ENCODE measurements around the gene KIF18B. TPM values are rescaled to one million over a fixed set of nuclear protein-coding genes. Genes with fewer than 3 reads are reported as not detected.

The KIF18B gene
- total and polyA plus RNA-seq, 10 of the 15 experiments (the other 5 are each of a cell fraction or from before 2014, with no cell fraction given) = 2.8 to 46.2 (median 20.5) TPM

DNA sequence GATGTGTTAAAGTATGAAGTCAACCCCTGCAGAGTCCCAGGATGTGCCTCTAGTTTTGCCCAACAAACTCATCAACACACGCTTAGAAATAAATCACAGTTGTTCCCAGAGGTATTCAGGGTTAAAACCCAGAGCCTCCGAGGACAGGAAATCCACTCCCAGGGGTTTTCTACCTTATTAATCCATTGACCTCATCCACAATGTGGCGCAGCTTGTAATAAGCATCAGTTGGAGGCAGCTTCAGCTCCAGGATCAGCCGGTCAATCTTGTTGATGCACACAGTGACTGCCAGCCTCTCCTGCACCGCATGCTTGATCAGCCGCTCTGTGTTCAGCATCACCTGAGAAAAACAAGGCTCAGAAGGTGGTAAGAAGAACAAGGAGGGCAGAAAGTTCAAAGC is 71.8 kb downstream of the KIF18B start (continued):
- TF ChIP-seq, protein P1, sequence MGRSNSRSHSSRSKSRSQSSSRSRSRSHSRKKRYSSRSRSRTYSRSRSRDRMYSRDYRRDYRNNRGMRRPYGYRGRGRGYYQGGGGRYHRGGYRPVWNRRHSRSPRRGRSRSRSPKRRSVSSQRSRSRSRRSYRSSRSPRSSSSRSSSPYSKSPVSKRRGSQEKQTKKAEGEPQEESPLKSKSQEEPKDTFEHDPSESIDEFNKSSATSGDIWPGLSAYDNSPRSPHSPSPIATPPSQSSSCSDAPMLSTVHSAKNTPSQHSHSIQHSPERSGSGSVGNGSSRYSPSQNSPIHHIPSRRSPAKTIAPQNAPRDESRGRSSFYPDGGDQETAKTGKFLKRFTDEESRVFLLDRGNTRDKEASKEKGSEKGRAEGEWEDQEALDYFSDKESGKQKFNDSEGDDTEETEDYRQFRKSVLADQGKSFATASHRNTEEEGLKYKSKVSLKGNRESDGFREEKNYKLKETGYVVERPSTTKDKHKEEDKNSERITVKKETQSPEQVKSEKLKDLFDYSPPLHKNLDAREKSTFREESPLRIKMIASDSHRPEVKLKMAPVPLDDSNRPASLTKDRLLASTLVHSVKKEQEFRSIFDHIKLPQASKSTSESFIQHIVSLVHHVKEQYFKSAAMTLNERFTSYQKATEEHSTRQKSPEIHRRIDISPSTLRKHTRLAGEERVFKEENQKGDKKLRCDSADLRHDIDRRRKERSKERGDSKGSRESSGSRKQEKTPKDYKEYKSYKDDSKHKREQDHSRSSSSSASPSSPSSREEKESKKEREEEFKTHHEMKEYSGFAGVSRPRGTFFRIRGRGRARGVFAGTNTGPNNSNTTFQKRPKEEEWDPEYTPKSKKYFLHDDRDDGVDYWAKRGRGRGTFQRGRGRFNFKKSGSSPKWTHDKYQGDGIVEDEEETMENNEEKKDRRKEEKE (IDR thresholded peaks at IDR 0.05) = no peak
- no peak for TF ChIP-seq YY1 (IDR thresholded peaks at IDR 0.05; ENCODE audit: low read depth, low read length)

Small RNA genes lying within 50 kb of the gene (microRNA-seq; reads per million reads assigned to microRNA genes)
- gene MIR6783 = 3.6 reads per million, percentile 21 among the genes with 10 or more reads in this experiment

Small RNA genes lying within 50 kb of the gene (small RNA-seq; reads per million reads assigned to genes)
- gene AC015936.2 = not detected
- not detected for gene CCDC103
- 1.2 reads per million, percentile 40 among the genes with 10 or more reads in this experiment for gene MIR6783
- gene RN7SL405P = not detected

Other genes with a start within 250 kb of the KIF18B start
Only the 7 nearest of the 13 such genes appear.
- 0.76 and 0.79 TPM in 2 replicates for gene GJC1, start 117.5 kb downstream of the KIF18B start, total RNA-seq (2014; rRNA removed)
- 0.67 and 0.83 TPM in 2 replicates for gene GJC1, start 117.5 kb downstream of the KIF18B start, total RNA-seq (2014; rRNA removed; fragmentation: Illumina TruSeq; extraction: Trizol)
- gene GJC1, start 117.5 kb downstream of the KIF18B start, total RNA-seq (2021) = 2.5 and 2.7 TPM in 2 replicates
- 3.0 and 3.4 TPM in 2 replicates for gene GJC1, start 117.5 kb downstream of the KIF18B start, polyA plus RNA-seq (2011; rRNA removed)
- gene GJC1, start 117.5 kb downstream of the KIF18B start, polyA plus RNA-seq (2014; fragmentation: Illumina TruSeq; extraction: Trizol) = 1.0 and 1.1 TPM in 2 replicates
- under 1 TPM; 0.37 to 0.69 TPM for gene GJC1, start 117.5 kb downstream of the KIF18B start, polyA plus RNA-seq (2014; fragmentation: Nextera tagmentation; extraction: Ambion mirVana)
- gene GJC1, start 117.5 kb downstream of the KIF18B start, polyA plus RNA-seq (2014; rRNA removed) = 1.1 and 1.4 TPM in 2 replicates
- 1 to 10 TPM in 1 of 2 experiments, under 1 TPM in 1; 0.72 to 1.0 TPM for gene GJC1, start 117.5 kb downstream of the KIF18B start, polyA plus RNA-seq (2016; fragmentation: Nextera tagmentation; extraction: Ambion mirVana)
- gene HIGD1B, start 99.9 kb downstream of the KIF18B start, total RNA-seq (2014; rRNA removed) = not detected in 2 replicates
- not detected in 2 replicates for gene HIGD1B, start 99.9 kb downstream of the KIF18B start, total RNA-seq (2014; rRNA removed; fragmentation: Illumina TruSeq; extraction: Trizol)
- not detected in 2 replicates for gene HIGD1B, start 99.9 kb downstream of the KIF18B start, total RNA-seq (2021)
- gene HIGD1B, start 99.9 kb downstream of the KIF18B start, polyA plus RNA-seq (2011; rRNA removed) = not detected in 2 replicates
- not detected in 2 replicates for gene HIGD1B, start 99.9 kb downstream of the KIF18B start, polyA plus RNA-seq (2014; fragmentation: Illumina TruSeq; extraction: Trizol)
- not detected for gene HIGD1B, start 99.9 kb downstream of the KIF18B start, polyA plus RNA-seq (2014; fragmentation: Nextera tagmentation; extraction: Ambion mirVana)
- not detected in 2 replicates for gene HIGD1B, start 99.9 kb downstream of the KIF18B start, polyA plus RNA-seq (2014; rRNA removed)
- gene HIGD1B, start 99.9 kb downstream of the KIF18B start, polyA plus RNA-seq (2016; fragmentation: Nextera tagmentation; extraction: Ambion mirVana) = 1 to 10 TPM in 1 of 2 experiments, not detected in 1; 1.0 TPM
- gene EFTUD2, start 48.3 kb downstream of the KIF18B start, total RNA-seq (2014; rRNA removed) = 92.0 and 98.1 TPM in 2 replicates
- gene EFTUD2, start 48.3 kb downstream of the KIF18B start, total RNA-seq (2014; rRNA removed; fragmentation: Illumina TruSeq; extraction: Trizol) = 115 and 124 TPM in 2 replicates
- 154 and 159 TPM in 2 replicates for gene EFTUD2, start 48.3 kb downstream of the KIF18B start, total RNA-seq (2021)
- gene EFTUD2, start 48.3 kb downstream of the KIF18B start, polyA plus RNA-seq (2011; rRNA removed) = 198 and 251 TPM in 2 replicates
- gene EFTUD2, start 48.3 kb downstream of the KIF18B start, polyA plus RNA-seq (2014; fragmentation: Illumina TruSeq; extraction: Trizol) = 128 and 156 TPM in 2 replicates
- gene EFTUD2, start 48.3 kb downstream of the KIF18B start, polyA plus RNA-seq (2014; fragmentation: Nextera tagmentation; extraction: Ambion mirVana) = 10 to 100 TPM; 33.0 to 39.4 TPM
- gene EFTUD2, start 48.3 kb downstream of the KIF18B start, polyA plus RNA-seq (2014; rRNA removed) = 114 and 115 TPM in 2 replicates
- 100 to 1,000 TPM; 157 to 173 TPM for gene EFTUD2, start 48.3 kb downstream of the KIF18B start, polyA plus RNA-seq (2016; fragmentation: Nextera tagmentation; extraction: Ambion mirVana)
- not detected in 2 replicates for gene GFAP, start 32.3 kb downstream of the KIF18B start, total RNA-seq (2014; rRNA removed)
- not detected in 2 replicates for gene GFAP, start 32.3 kb downstream of the KIF18B start, total RNA-seq (2014; rRNA removed; fragmentation: Illumina TruSeq; extraction: Trizol)
- not detected in 2 replicates for gene GFAP, start 32.3 kb downstream of the KIF18B start, total RNA-seq (2021)
- gene GFAP, start 32.3 kb downstream of the KIF18B start, polyA plus RNA-seq (2011; rRNA removed) = not detected in 2 replicates
- not detected in 2 replicates for gene GFAP, start 32.3 kb downstream of the KIF18B start, polyA plus RNA-seq (2014; fragmentation: Illumina TruSeq; extraction: Trizol)
- gene GFAP, start 32.3 kb downstream of the KIF18B start, polyA plus RNA-seq (2014; fragmentation: Nextera tagmentation; extraction: Ambion mirVana) = under 1 TPM in 1 of 2 experiments, not detected in 1; 0.04 TPM
- gene GFAP, start 32.3 kb downstream of the KIF18B start, polyA plus RNA-seq (2014; rRNA removed) = not detected in 2 replicates
- gene GFAP, start 32.3 kb downstream of the KIF18B start, polyA plus RNA-seq (2016; fragmentation: Nextera tagmentation; extraction: Ambion mirVana) = under 1 TPM in 1 of 2 experiments, not detected in 1; 0.25 TPM
- gene C1QL1, start 20.5 kb upstream of the KIF18B start, total RNA-seq (2014; rRNA removed) = not detected in 2 replicates
- not detected in 2 replicates for gene C1QL1, start 20.5 kb upstream of the KIF18B start, total RNA-seq (2014; rRNA removed; fragmentation: Illumina TruSeq; extraction: Trizol)
- not detected in 2 replicates for gene C1QL1, start 20.5 kb upstream of the KIF18B start, total RNA-seq (2021)
- not detected in 2 replicates for gene C1QL1, start 20.5 kb upstream of the KIF18B start, polyA plus RNA-seq (2011; rRNA removed)
- not detected in 2 replicates for gene C1QL1, start 20.5 kb upstream of the KIF18B start, polyA plus RNA-seq (2014; fragmentation: Illumina TruSeq; extraction: Trizol)
- not detected for gene C1QL1, start 20.5 kb upstream of the KIF18B start, polyA plus RNA-seq (2014; fragmentation: Nextera tagmentation; extraction: Ambion mirVana)
- not detected in 2 replicates for gene C1QL1, start 20.5 kb upstream of the KIF18B start, polyA plus RNA-seq (2014; rRNA removed)
- gene C1QL1, start 20.5 kb upstream of the KIF18B start, polyA plus RNA-seq (2016; fragmentation: Nextera tagmentation; extraction: Ambion mirVana) = not detected
- gene DCAKD, start 103.9 kb upstream of the KIF18B start, total RNA-seq (2014; rRNA removed) = 49.4 and 62.7 TPM in 2 replicates
- gene DCAKD, start 103.9 kb upstream of the KIF18B start, total RNA-seq (2014; rRNA removed; fragmentation: Illumina TruSeq; extraction: Trizol) = 23.0 and 27.9 TPM in 2 replicates
- 44.4 and 45.8 TPM in 2 replicates for gene DCAKD, start 103.9 kb upstream of the KIF18B start, total RNA-seq (2021)
- gene DCAKD, start 103.9 kb upstream of the KIF18B start, polyA plus RNA-seq (2011; rRNA removed) = 14.1 and 32.8 TPM in 2 replicates
- 18.9 and 21.5 TPM in 2 replicates for gene DCAKD, start 103.9 kb upstream of the KIF18B start, polyA plus RNA-seq (2014; fragmentation: Illumina TruSeq; extraction: Trizol)
- gene DCAKD, start 103.9 kb upstream of the KIF18B start, polyA plus RNA-seq (2014; fragmentation: Nextera tagmentation; extraction: Ambion mirVana) = 10 to 100 TPM; 11.6 to 11.7 TPM
- gene DCAKD, start 103.9 kb upstream of the KIF18B start, polyA plus RNA-seq (2014; rRNA removed) = 45.7 and 46.5 TPM in 2 replicates
- gene DCAKD, start 103.9 kb upstream of the KIF18B start, polyA plus RNA-seq (2016; fragmentation: Nextera tagmentation; extraction: Ambion mirVana) = 10 to 100 TPM; 43.8 to 46.1 TPM
- gene NMT1, start 113.5 kb upstream of the KIF18B start, total RNA-seq (2014; rRNA removed) = 118 and 121 TPM in 2 replicates
- gene NMT1, start 113.5 kb upstream of the KIF18B start, total RNA-seq (2014; rRNA removed; fragmentation: Illumina TruSeq; extraction: Trizol) = 391 and 395 TPM in 2 replicates
- gene NMT1, start 113.5 kb upstream of the KIF18B start, total RNA-seq (2021) = 204 and 223 TPM in 2 replicates
- 116 and 138 TPM in 2 replicates for gene NMT1, start 113.5 kb upstream of the KIF18B start, polyA plus RNA-seq (2011; rRNA removed)
- gene NMT1, start 113.5 kb upstream of the KIF18B start, polyA plus RNA-seq (2014; fragmentation: Illumina TruSeq; extraction: Trizol) = 80.7 and 216 TPM in 2 replicates
- gene NMT1, start 113.5 kb upstream of the KIF18B start, polyA plus RNA-seq (2014; fragmentation: Nextera tagmentation; extraction: Ambion mirVana) = 100 to 1,000 TPM; 282 to 342 TPM
- 96.7 and 112 TPM in 2 replicates for gene NMT1, start 113.5 kb upstream of the KIF18B start, polyA plus RNA-seq (2014; rRNA removed)
- 100 to 1,000 TPM; 221 to 226 TPM for gene NMT1, start 113.5 kb upstream of the KIF18B start, polyA plus RNA-seq (2016; fragmentation: Nextera tagmentation; extraction: Ambion mirVana)

All from GM12878 (cell line).